Measurements from ENCODE around the gene MAP3K20. TPM values are rescaled to one million over a fixed set of nuclear protein-coding genes. Genes with fewer than 3 reads are reported as not detected.

MAP3K20 gene
- total RNA-seq, 4 donors from 2014 or later, result 24.7 to 40.2 (median 33.8) TPM

- intact Hi-C loops (cut with DNase I; ENCODE audit: low total_unique reads) (no loop called here), in situ Hi-C loops (cut with MboI; ENCODE audit: low pct_ligation_motif_present in 1 of 4, low pct_unique_long_range_greater_than_20kb in 1 of 4, low sequenced_read_pairs in 3 of 4) (loop anchor here in 1 of 4 donors (25.0 kb wide), 1 partner anchor 104 kb away; the partner anchor contains the start of gene MAP3K20)
- no peaks in the 10 kb centered on the region for H3K27me3 ChIP-seq
- H3K9me3 ChIP-seq, result no peaks in the 10 kb centered on the region
- no peak overlapping the region for H3K4me3 ChIP-seq
- peaks cover 0 to 16% (median 7%) of the 10 kb centered on the region in 4 donors for H3K4me1 ChIP-seq
- TF ChIP-seq POLR2AphosphoS5 (IDR thresholded peaks at IDR 0.05), result no peak
- TF ChIP-seq EP300 (IDR thresholded peaks at IDR 0.05; ENCODE audit: low read depth), result no peak
- TF ChIP-seq POLR2A (IDR thresholded peaks at IDR 0.05), result no peak
- no peak for TF ChIP-seq CTCF (IDR thresholded peaks at IDR 0.05)
- no peak for DNase-seq
- H3K36me3 ChIP-seq, result no peaks in the 10 kb centered on the region
- no peak overlapping the region for H3K27ac ChIP-seq
- 50 to 75% methylated on average over 2 to 3 of the region's 3 CpGs for WGBS, 2 donors (ENCODE audit: low coverage in 1 of 2)
These were observed 116.0 kb downstream of the MAP3K20 start for GRCh38 chr2:173191601-173192000.

DNA sequence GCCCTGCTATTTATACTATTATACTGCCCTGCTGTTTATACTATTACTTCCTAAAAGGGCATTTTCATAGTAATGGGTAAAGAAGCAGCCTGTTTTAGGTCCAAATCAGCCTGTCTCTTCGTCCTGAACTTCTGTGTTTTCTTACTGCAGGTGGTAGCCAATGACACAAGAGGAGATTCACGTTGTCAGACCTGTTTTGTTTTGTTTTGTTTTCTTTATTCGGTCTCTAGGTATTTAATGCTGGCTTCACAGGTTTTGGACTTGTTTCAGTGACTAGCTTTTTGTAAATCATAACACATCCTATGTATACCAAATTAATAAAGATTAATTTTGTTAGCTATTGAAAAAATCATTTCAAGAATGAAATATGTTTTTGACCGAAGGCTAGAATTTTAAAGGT, 116.4 kb downstream of the MAP3K20 start:
- no peak overlapping the region for H3K4me3 ChIP-seq
- H3K36me3 ChIP-seq, result no peaks in the 10 kb centered on the region
- H3K27me3 ChIP-seq, result no peaks in the 10 kb centered on the region
- intact Hi-C loops (cut with DNase I; ENCODE audit: low total_unique reads), result no loop called here
- TF ChIP-seq CTCF (IDR thresholded peaks at IDR 0.05) (no peak), EP300 (IDR thresholded peaks at IDR 0.05; ENCODE audit: low read depth) (no peak), POLR2AphosphoS5 (IDR thresholded peaks at IDR 0.05) (no peak), POLR2A (IDR thresholded peaks at IDR 0.05) (no peak)
- 72 to 73% methylated on average over 4 of the region's 4 CpGs for WGBS, 2 donors (ENCODE audit: low coverage in 1 of 2)
- H3K27ac ChIP-seq, result no peak overlapping the region
- no peak for DNase-seq
- H3K9me3 ChIP-seq, result no peaks in the 10 kb centered on the region
- peaks cover 0 to 16% (median 7%) of the 10 kb centered on the region in 4 donors for H3K4me1 ChIP-seq
- in situ Hi-C loops (cut with MboI; ENCODE audit: low pct_ligation_motif_present in 1 of 4, low pct_unique_long_range_greater_than_20kb in 1 of 4, low sequenced_read_pairs in 3 of 4), result loop anchor here in 1 of 4 donors (25.0 kb wide), 1 partner anchor 105 kb away; the partner anchor contains the start of gene MAP3K20

- WGBS, 2 donors (ENCODE audit: low coverage in 1 of 2), result 80 to 85% methylated on average over 1 of the region's 1 CpG
- no peaks in the 10 kb centered on the region for H3K36me3 ChIP-seq
- TF ChIP-seq POLR2A (IDR thresholded peaks at IDR 0.05) (no peak), POLR2AphosphoS5 (IDR thresholded peaks at IDR 0.05) (no peak), EP300 (IDR thresholded peaks at IDR 0.05; ENCODE audit: low read depth) (no peak), CTCF (IDR thresholded peaks at IDR 0.05) (no peak)
- intact Hi-C loops (cut with DNase I; ENCODE audit: low total_unique reads), result no loop called here
- H3K27me3 ChIP-seq, result no peaks in the 10 kb centered on the region
- in situ Hi-C loops (cut with MboI; ENCODE audit: low pct_ligation_motif_present in 1 of 4, low pct_unique_long_range_greater_than_20kb in 1 of 4, low sequenced_read_pairs in 3 of 4), result loop anchor here in 1 of 4 donors (25.0 kb wide), 1 partner anchor 107 kb away; the partner anchor contains the start of gene MAP3K20
- H3K9me3 ChIP-seq, result no peaks in the 10 kb centered on the region
- peak overlapping the region in 1 of 4 donors; percentile 54 for H3K27ac ChIP-seq
- H3K4me1 ChIP-seq, result peaks cover 0 to 13% (median 7%) of the 10 kb centered on the region in 4 donors
- DNase-seq, result no peak
- H3K4me3 ChIP-seq, result no peak overlapping the region
These were observed 118.3 kb downstream of the MAP3K20 start for GRCh38 chr2:173193925-173194324.

GRCh38 chr2:173195100-173195499, 119.5 kb downstream of the MAP3K20 start:
- Histone ChIP-seq H3K36me3 (no peaks in the 10 kb centered on the region), H3K9me3 (no peaks in the 10 kb centered on the region), H3K4me1 (peaks cover 0 to 13% (median 7%) of the 10 kb centered on the region in 4 donors), H3K4me3 (no peak overlapping the region), H3K27me3 (no peaks in the 10 kb centered on the region), H3K27ac (peak overlapping the region in 3 of 4 donors; percentile 30 to 54 (median 31))
- intact Hi-C loops (cut with DNase I; ENCODE audit: low total_unique reads), result no loop called here
- in situ Hi-C loops (cut with MboI; ENCODE audit: low pct_ligation_motif_present in 1 of 4, low pct_unique_long_range_greater_than_20kb in 1 of 4, low sequenced_read_pairs in 3 of 4), result loop anchor here in 1 of 4 donors (25.0 kb wide), 1 partner anchor 108 kb away; the partner anchor contains the start of gene MAP3K20
- TF ChIP-seq EP300 (IDR thresholded peaks at IDR 0.05; ENCODE audit: low read depth) (no peak), POLR2A (IDR thresholded peaks at IDR 0.05) (no peak), POLR2AphosphoS5 (IDR thresholded peaks at IDR 0.05) (no peak), CTCF (IDR thresholded peaks at IDR 0.05) (no peak)
- 75 to 83% methylated on average over 3 of the region's 3 CpGs for WGBS, 2 donors (ENCODE audit: low coverage in 1 of 2)
- no peak for DNase-seq

Data from transverse colon (tissue), 4 donors.